ENCODE measurements around the gene IMMT. TPM values are rescaled to one million over a fixed set of nuclear protein-coding genes. Genes with fewer than 3 reads are reported as not detected.

The IMMT gene
- polyA plus RNA-seq, 1 experiment = 69.2 TPM

- POLR2A ChIA-PET = no interaction called here
- TF ChIP-seq, protein P1, sequence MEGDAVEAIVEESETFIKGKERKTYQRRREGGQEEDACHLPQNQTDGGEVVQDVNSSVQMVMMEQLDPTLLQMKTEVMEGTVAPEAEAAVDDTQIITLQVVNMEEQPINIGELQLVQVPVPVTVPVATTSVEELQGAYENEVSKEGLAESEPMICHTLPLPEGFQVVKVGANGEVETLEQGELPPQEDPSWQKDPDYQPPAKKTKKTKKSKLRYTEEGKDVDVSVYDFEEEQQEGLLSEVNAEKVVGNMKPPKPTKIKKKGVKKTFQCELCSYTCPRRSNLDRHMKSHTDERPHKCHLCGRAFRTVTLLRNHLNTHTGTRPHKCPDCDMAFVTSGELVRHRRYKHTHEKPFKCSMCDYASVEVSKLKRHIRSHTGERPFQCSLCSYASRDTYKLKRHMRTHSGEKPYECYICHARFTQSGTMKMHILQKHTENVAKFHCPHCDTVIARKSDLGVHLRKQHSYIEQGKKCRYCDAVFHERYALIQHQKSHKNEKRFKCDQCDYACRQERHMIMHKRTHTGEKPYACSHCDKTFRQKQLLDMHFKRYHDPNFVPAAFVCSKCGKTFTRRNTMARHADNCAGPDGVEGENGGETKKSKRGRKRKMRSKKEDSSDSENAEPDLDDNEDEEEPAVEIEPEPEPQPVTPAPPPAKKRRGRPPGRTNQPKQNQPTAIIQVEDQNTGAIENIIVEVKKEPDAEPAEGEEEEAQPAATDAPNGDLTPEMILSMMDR (IDR thresholded peaks at IDR 0.05; ENCODE audit: low read depth, low read length) = no peak
- no peak for DNase-seq (ENCODE audit: low read depth, low spot score)
- H3K27ac ChIP-seq (ENCODE audit: low read depth, low read length) = no peak overlapping the region
- H3K9me3 ChIP-seq (ENCODE audit: control insufficient read depth, insufficient read depth, low read length) = no peaks in the 10 kb centered on the region
- no peak overlapping the region for H3K4me3 ChIP-seq (ENCODE audit: low read depth, low read length)
- CTCF ChIA-PET = no interaction called here
- H3K27me3 ChIP-seq (ENCODE audit: control insufficient read depth, insufficient read depth, low read length) = no peaks in the 10 kb centered on the region
These were observed 22.7 kb downstream of the IMMT start for GRCh38 chr2:86172610-86173009.

GRCh38 chr2:86171295-86171694 lies 24.0 kb downstream of the IMMT start:
- no peak overlapping the region for H3K4me3 ChIP-seq (ENCODE audit: low read depth, low read length)
- TF ChIP-seq, protein P1 (IDR thresholded peaks at IDR 0.05; ENCODE audit: low read depth, low read length) = no peak
- ChIA-PET CTCF (no interaction called here), POLR2A (no interaction called here)
- no peaks in the 10 kb centered on the region for H3K9me3 ChIP-seq (ENCODE audit: control insufficient read depth, insufficient read depth, low read length)
- DNase-seq (ENCODE audit: low read depth, low spot score) = no peak
- no peaks in the 10 kb centered on the region for H3K27me3 ChIP-seq (ENCODE audit: control insufficient read depth, insufficient read depth, low read length)
- no peak overlapping the region for H3K27ac ChIP-seq (ENCODE audit: low read depth, low read length)

DNA sequence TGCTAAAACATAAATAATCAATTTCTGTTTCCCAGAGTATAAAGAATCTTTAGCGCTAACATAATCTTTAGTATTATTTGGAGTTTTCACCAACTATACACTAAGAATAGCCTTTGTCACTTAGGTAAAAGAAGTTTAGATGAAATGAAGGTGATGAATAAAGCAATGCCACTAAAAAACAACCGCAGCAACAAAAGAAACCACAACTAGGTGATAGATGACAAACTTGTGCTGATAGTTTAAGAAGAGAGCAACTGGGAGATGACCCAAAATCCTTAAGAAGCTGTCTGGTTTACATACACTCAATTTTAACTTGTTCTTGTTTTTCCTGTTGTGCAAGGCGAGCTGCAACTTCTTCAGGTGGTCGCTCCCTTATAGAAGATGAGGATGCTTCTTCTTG lies 24.8 kb downstream of the IMMT start:
- no peaks in the 10 kb centered on the region for H3K27me3 ChIP-seq (ENCODE audit: control insufficient read depth, insufficient read depth, low read length)
- TF ChIP-seq, protein P1 (IDR thresholded peaks at IDR 0.05; ENCODE audit: low read depth, low read length) = no peak
- no peak overlapping the region for H3K4me3 ChIP-seq (ENCODE audit: low read depth, low read length)
- no peak for DNase-seq (ENCODE audit: low read depth, low spot score)
- POLR2A ChIA-PET = no interaction called here
- H3K9me3 ChIP-seq (ENCODE audit: control insufficient read depth, insufficient read depth, low read length) = no peaks in the 10 kb centered on the region
- H3K27ac ChIP-seq (ENCODE audit: low read depth, low read length) = no peak overlapping the region
- CTCF ChIA-PET = no interaction called here

GRCh38 chr2:86160156-86160952 lies 34.9 kb downstream of the IMMT start:
- Histone ChIP-seq H3K9me3 (ENCODE audit: control insufficient read depth, insufficient read depth, low read length) (no peaks in the 10 kb centered on the region), H3K27me3 (ENCODE audit: control insufficient read depth, insufficient read depth, low read length) (no peaks in the 10 kb centered on the region), H3K27ac (ENCODE audit: low read depth, low read length) (no peak overlapping the region), H3K4me3 (ENCODE audit: low read depth, low read length) (no peak overlapping the region)
- CTCF ChIA-PET = no interaction called here
- no peak for DNase-seq (ENCODE audit: low read depth, low spot score)
- TF ChIP-seq, protein P1 (IDR thresholded peaks at IDR 0.05; ENCODE audit: low read depth, low read length) = no peak
- POLR2A ChIA-PET = no interaction called here

GRCh38 chr2:86158286-86158685 lies 37.0 kb downstream of the IMMT start:
- Histone ChIP-seq H3K27me3 (ENCODE audit: control insufficient read depth, insufficient read depth, low read length) (no peaks in the 10 kb centered on the region), H3K27ac (ENCODE audit: low read depth, low read length) (no peak overlapping the region), H3K9me3 (ENCODE audit: control insufficient read depth, insufficient read depth, low read length) (no peaks in the 10 kb centered on the region), H3K4me3 (ENCODE audit: low read depth, low read length) (no peak overlapping the region)
- DNase-seq (ENCODE audit: low read depth, low spot score) = no peak
- TF ChIP-seq, protein P1 (IDR thresholded peaks at IDR 0.05; ENCODE audit: low read depth, low read length) = no peak
- POLR2A ChIA-PET = interaction anchor here (0.6 kb wide), 1 partner anchor 31 kb away, joined by 3 read pairs; no protein-coding TSS in a partner anchor
- CTCF ChIA-PET = no interaction called here

All from AG04450 (cell line).